HCT116 (cell line): ENCODE results near the gene SNX4.

Experiments used
- CTCF ChIP-seq, 3 experiments: fragments of 200-600 bp in 1 of 3; sonication (generic) in 1 of 3; IDR thresholded peaks in 2 of 3; conservative IDR thresholded peaks in 1 of 3; 2 replicates each; pipeline ENCODE4 v1.5.1; 2012 to 2017; ENCODE audit warnings: low read depth in 2 of 3, low read length in 2 of 3, antibody characterized with exemption in 1 of 3, borderline replicate concordance in 1 of 3, control low read depth in 1 of 3, mild to moderate bottlenecking in 1 of 3, mixed read lengths in 1 of 3, mixed run types in 1 of 3, moderate library complexity in 1 of 3; ENCODE audit not compliant: insufficient read depth in 1 of 3
- EZH2phosphoT487 ChIP-seq: fragments of 200-600 bp; IDR thresholded peaks from 2 replicates; pipeline ENCODE4 v1.6.1; 2018; ENCODE audit warnings: antibody characterized with exemption, borderline replicate concordance
- POLR2AphosphoS5 ChIP-seq: IDR thresholded peaks from 2 replicates; pipeline ENCODE4 v1.6.1; 2011; ENCODE audit warnings: mild to moderate bottlenecking, low read depth, low read length, moderate library complexity
- RAD21 ChIP-seq: IDR thresholded peaks from 2 replicates; pipeline ENCODE4 v1.6.1; 2012; ENCODE audit warnings: low read depth, mild to moderate bottlenecking
- TF ChIP-seq, protein P1 (sequence below): IDR thresholded peaks from 2 replicates; pipeline ENCODE4 v1.6.1; 2012; ENCODE audit warnings: low read depth

DNA sequence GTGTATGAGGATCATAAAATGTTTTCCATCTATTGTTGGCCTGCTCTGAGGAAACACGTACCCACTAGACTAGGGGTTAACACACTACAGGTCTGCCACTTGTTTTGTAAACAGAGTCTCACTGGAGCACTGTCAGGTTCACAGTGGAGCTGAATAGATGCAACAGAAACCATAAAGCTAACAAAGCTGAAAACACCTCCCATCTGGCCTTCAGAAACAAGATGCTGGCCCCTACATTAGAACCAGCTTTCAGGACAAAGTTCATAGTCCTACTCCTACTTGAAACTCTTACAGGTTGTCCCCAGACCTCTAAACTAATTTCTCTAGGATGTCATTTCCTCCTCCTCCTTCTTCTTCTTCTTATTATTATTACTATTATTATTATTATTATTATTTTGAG, 42.3 kb downstream of the SNX4 start:
- TF ChIP-seq EZH2phosphoT487 = no peak
- no peak for TF ChIP-seq CTCF (IDR thresholded peaks at IDR 0.05 in 2 of 3, conservative IDR thresholded peaks at IDR 0.05 in 1 of 3; ENCODE audit: borderline replicate concordance in 1 of 3, insufficient read depth in 1 of 3, low read depth in 2 of 3, low read length in 2 of 3)
- TF ChIP-seq POLR2AphosphoS5 = no peak
- TF ChIP-seq, protein P1, sequence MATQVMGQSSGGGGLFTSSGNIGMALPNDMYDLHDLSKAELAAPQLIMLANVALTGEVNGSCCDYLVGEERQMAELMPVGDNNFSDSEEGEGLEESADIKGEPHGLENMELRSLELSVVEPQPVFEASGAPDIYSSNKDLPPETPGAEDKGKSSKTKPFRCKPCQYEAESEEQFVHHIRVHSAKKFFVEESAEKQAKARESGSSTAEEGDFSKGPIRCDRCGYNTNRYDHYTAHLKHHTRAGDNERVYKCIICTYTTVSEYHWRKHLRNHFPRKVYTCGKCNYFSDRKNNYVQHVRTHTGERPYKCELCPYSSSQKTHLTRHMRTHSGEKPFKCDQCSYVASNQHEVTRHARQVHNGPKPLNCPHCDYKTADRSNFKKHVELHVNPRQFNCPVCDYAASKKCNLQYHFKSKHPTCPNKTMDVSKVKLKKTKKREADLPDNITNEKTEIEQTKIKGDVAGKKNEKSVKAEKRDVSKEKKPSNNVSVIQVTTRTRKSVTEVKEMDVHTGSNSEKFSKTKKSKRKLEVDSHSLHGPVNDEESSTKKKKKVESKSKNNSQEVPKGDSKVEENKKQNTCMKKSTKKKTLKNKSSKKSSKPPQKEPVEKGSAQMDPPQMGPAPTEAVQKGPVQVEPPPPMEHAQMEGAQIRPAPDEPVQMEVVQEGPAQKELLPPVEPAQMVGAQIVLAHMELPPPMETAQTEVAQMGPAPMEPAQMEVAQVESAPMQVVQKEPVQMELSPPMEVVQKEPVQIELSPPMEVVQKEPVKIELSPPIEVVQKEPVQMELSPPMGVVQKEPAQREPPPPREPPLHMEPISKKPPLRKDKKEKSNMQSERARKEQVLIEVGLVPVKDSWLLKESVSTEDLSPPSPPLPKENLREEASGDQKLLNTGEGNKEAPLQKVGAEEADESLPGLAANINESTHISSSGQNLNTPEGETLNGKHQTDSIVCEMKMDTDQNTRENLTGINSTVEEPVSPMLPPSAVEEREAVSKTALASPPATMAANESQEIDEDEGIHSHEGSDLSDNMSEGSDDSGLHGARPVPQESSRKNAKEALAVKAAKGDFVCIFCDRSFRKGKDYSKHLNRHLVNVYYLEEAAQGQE = no peak
- no peak for TF ChIP-seq RAD21
